ENCODE data around the gene SGCG.

SGCG gene

DNA sequence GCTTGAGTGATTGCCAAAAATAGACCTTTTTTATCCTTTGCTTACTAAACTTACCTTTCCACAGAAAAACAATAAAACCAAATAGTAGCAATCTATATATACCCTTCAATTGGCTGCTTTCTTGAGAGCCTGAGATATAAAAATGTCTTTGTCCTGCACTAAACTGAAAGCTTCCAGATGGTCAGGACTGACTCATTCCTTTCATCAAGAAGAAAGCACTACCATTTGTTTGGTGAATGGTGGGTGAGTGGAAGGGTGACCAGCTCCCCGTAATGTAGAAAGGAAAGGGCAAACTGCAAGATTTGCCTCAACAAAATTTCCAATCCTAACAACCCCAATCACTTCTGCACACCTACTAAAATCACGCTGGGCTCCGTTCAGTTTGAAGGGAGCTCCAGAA, 184.9 kb downstream of the SGCG start:
- TF ChIP-seq, protein P1, sequence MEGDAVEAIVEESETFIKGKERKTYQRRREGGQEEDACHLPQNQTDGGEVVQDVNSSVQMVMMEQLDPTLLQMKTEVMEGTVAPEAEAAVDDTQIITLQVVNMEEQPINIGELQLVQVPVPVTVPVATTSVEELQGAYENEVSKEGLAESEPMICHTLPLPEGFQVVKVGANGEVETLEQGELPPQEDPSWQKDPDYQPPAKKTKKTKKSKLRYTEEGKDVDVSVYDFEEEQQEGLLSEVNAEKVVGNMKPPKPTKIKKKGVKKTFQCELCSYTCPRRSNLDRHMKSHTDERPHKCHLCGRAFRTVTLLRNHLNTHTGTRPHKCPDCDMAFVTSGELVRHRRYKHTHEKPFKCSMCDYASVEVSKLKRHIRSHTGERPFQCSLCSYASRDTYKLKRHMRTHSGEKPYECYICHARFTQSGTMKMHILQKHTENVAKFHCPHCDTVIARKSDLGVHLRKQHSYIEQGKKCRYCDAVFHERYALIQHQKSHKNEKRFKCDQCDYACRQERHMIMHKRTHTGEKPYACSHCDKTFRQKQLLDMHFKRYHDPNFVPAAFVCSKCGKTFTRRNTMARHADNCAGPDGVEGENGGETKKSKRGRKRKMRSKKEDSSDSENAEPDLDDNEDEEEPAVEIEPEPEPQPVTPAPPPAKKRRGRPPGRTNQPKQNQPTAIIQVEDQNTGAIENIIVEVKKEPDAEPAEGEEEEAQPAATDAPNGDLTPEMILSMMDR (IDR thresholded peaks at IDR 0.05; ENCODE audit: low read depth, low read length, poor library complexity, severe bottlenecking): no peak
- no peak for TF ChIP-seq EZH2phosphoT487 (IDR thresholded peaks at IDR 0.05; ENCODE audit: borderline replicate concordance, low read length)
- Histone ChIP-seq H3K27me3 (ENCODE audit: control insufficient read depth, low read length) (no peaks in the 10 kb centered on the region), H4K20me1 (ENCODE audit: control insufficient read depth, insufficient read depth, low read depth, low read length) (no peaks in the 10 kb centered on the region), H3K4me1 (ENCODE audit: control insufficient read depth, low read length) (no peaks in the 10 kb centered on the region), H3K9me3 (ENCODE audit: control insufficient read depth, insufficient read depth, low read length) (no peaks in the 10 kb centered on the region), H3K4me2 (ENCODE audit: low read length) (no peak overlapping the region), H3K4me3 (ENCODE audit: low read length) (no peak overlapping the region), H3K79me2 (ENCODE audit: control insufficient read depth, low read length) (no peaks in the 10 kb centered on the region), H3K27ac (ENCODE audit: low read depth, low read length) (no peak overlapping the region), H3F3A (ENCODE audit: control insufficient read depth, insufficient read depth) (no peaks in the 10 kb centered on the region), H3K36me3 (ENCODE audit: control insufficient read depth, low read length) (no peaks in the 10 kb centered on the region), H3K9me2 (replicated peaks; ENCODE audit: control insufficient read depth, low read length) (no peaks in the 10 kb centered on the region)

DNA sequence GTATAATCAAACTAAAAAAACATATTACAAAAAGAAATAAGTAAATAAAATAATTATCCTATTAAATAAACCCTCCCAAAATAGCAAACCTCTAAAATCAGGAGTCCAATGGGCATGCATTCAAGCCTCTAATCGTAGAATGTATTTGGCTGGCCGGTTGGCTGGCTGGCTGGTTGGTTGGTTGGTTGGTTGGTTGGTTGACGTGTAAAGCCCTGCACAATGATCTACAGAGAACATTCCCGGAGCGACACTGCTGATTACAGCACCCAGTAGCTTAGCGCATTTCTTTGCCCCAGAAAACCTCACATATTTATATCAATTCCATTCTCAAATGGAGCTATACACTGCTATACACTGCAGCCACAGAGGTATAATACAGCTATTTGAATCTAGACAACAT, 187.1 kb downstream of the SGCG start:
- no peaks in the 10 kb centered on the region; the same call in 1 of the 2 replicates for H4K20me1 ChIP-seq (ENCODE audit: control insufficient read depth, insufficient read depth, low read depth, low read length)
- H3K27ac ChIP-seq (ENCODE audit: low read depth, low read length): no peak overlapping the region
- no peak overlapping the region for H3K4me3 ChIP-seq (ENCODE audit: low read length)
- no peaks in the 10 kb centered on the region for H3K4me1 ChIP-seq (ENCODE audit: control insufficient read depth, low read length)
- peaks cover 5% of the 10 kb centered on the region for H3K27me3 ChIP-seq (ENCODE audit: control insufficient read depth, low read length)
- no peak overlapping the region for H3K4me2 ChIP-seq (ENCODE audit: low read length)
- no peaks in the 10 kb centered on the region for H3K9me3 ChIP-seq (ENCODE audit: control insufficient read depth, insufficient read depth, low read length)
- H3K36me3 ChIP-seq (ENCODE audit: control insufficient read depth, low read length): no peaks in the 10 kb centered on the region
- no peaks in the 10 kb centered on the region for H3K79me2 ChIP-seq (ENCODE audit: control insufficient read depth, low read length)
- no peak for TF ChIP-seq EZH2phosphoT487 (IDR thresholded peaks at IDR 0.05; ENCODE audit: borderline replicate concordance, low read length)
- TF ChIP-seq, protein P1 (IDR thresholded peaks at IDR 0.05; ENCODE audit: low read depth, low read length, poor library complexity, severe bottlenecking): no peak
- H3K9me2 ChIP-seq (replicated peaks; ENCODE audit: control insufficient read depth, low read length): no peaks in the 10 kb centered on the region
- H3F3A ChIP-seq (ENCODE audit: control insufficient read depth, insufficient read depth): no peaks in the 10 kb centered on the region

DNA sequence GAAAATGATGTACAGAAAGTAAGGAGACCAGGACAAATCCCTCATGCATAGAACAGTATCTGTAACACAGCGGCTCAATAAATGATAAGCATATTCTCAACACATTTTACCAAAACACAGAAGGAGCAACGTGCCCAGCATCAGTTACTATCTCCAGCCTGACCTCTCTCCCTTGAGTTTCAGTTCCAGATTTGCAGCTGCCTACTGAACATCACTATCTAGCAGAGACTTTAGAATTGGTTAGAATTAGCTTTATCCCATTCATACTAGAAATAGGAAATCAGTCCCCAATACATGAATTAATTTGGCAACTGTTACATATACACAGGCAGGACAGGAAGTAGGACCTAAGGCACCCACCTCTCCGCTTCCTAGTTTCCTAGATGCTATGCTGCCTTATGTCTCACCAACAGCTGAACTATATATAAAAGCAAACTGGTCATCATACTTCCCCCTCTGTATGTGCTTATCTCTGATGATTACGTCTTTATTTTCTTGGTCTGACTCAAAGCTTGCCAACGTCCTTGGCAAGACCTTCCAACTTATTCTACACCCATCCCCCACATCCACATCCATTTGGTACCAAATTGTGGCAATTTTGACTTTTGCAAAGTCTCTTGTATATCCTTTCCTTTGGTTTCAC, 191.6 kb downstream of the SGCG start:
- H3K36me3 ChIP-seq (ENCODE audit: control insufficient read depth, low read length): no peaks in the 10 kb centered on the region
- H4K20me1 ChIP-seq (ENCODE audit: control insufficient read depth, insufficient read depth, low read depth, low read length): peaks cover 8% of the 10 kb centered on the region; the same call in 1 of the 2 replicates
- H3K9me2 ChIP-seq (replicated peaks; ENCODE audit: control insufficient read depth, low read length): no peaks in the 10 kb centered on the region
- no peaks in the 10 kb centered on the region for H3K79me2 ChIP-seq (ENCODE audit: control insufficient read depth, low read length)
- peaks cover 7% of the 10 kb centered on the region for H3K4me1 ChIP-seq (ENCODE audit: control insufficient read depth, low read length)
- peaks cover 38% of the 10 kb centered on the region for H3K27me3 ChIP-seq (ENCODE audit: control insufficient read depth, low read length)
- peaks cover 10% of the 10 kb centered on the region for H3F3A ChIP-seq (ENCODE audit: control insufficient read depth, insufficient read depth)
- no peak overlapping the region for H3K27ac ChIP-seq (ENCODE audit: low read depth, low read length)
- TF ChIP-seq, protein P1 (IDR thresholded peaks at IDR 0.05; ENCODE audit: low read depth, low read length, poor library complexity, severe bottlenecking): no peak
- TF ChIP-seq EZH2phosphoT487 (IDR thresholded peaks at IDR 0.05; ENCODE audit: borderline replicate concordance, low read length): no peak
- H3K9me3 ChIP-seq (ENCODE audit: control insufficient read depth, insufficient read depth, low read length): no peaks in the 10 kb centered on the region
- H3K4me3 ChIP-seq (ENCODE audit: low read length): no peak overlapping the region
- H3K4me2 ChIP-seq (ENCODE audit: low read length): no peak overlapping the region

Data from DOHH2 (cell line).